ENCODE measurements around the gene TESMIN.

DNA sequence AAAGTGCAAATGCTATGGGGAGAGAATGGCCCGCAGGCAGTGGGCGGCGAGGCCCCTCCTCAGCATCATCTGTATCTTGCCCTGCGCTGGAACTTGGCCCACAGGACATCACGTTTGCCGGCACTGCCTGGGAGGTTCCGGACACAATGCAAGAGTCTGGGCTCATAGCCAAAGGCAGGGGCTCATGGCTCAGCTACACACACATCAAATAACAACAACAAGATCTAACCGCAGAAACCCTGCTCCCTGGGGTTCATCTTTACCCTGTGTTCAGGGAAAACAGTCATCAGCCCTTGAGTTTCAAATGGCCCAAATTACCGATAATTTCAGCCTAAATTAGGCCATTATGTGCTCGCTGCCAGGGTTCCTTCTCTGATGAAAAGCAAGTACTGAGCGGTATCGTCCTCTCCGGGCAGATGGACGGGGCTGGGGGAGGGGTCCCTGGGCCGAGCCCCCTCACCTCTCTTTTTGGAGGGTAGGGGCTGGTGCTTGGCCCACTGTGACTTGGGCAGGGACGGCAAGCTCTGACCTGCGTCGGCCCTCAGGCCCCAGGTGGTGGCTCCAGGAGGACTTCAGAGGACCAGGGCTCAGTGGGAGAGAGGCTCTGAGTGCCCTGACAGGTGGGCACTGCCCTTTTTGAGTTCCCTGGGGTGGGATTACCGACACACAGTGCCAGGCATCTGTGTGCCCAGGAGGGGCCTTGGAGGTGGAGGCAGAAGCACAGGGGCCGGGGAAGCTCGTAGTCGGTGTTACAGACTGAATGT is 92.0 kb downstream of the TESMIN start:
- TF ChIP-seq POLR2AphosphoS5 (IDR thresholded peaks at IDR 0.05; ENCODE audit: low read depth, low read length) (no peak), SPI1 (IDR thresholded peaks at IDR 0.05; ENCODE audit: low read depth, low read length) (no peak)
